RWPE1 (cell line): ENCODE measurements around the gene IGSF9B.

Source experiments
- CTCF ChIA-PET: fragments of 350-600 bp; sonication (Branson Sonifier 250); formaldehyde crosslinking; extraction: SDS; loops from one replicate; lab custom pipeline; 2021; lab: Yijun Ruan, JAX
- POLR2A ChIA-PET: fragments of 400-600 bp; formaldehyde crosslinking; extraction: SDS; loops from one replicate; lab custom pipeline; 2020; ENCODE audit warnings: antibody characterized with exemption; ENCODE audit not compliant: low non-redundant PET; lab: Yijun Ruan, JAX
- DNase-seq: peaks from one replicate; pipeline ENCODE4 v3.0.0; 2012; ENCODE audit warnings: low spot score
- H3K27ac ChIP-seq: fragments of 450-650 bp; 2 replicates; pipeline ENCODE4 v1.5.1; 2017
- TF ChIP-seq, protein P1 (sequence below): fragments of 450-650 bp; conservative IDR thresholded peaks from 2 replicates; pipeline ENCODE4 v1.5.1; 2017; ENCODE audit warnings: low read depth, mild to moderate bottlenecking

Gene IGSF9B

DNA sequence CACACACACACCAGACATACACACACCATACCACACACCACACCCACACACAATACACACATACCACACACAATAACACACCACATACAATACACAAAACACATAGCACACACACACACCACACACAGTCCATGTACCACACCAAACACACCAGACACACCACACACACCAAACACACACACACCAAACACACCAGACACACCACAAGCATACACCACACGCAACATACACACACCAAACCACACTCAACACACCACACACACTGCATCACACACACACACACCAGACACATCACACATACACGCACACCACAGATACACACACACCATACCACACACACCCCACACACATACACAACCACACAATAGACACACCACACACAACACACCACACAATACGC lies 54.8 kb downstream of the IGSF9B start:
- ChIA-PET CTCF (no interaction called here), POLR2A (no interaction called here)
- TF ChIP-seq, protein P1, sequence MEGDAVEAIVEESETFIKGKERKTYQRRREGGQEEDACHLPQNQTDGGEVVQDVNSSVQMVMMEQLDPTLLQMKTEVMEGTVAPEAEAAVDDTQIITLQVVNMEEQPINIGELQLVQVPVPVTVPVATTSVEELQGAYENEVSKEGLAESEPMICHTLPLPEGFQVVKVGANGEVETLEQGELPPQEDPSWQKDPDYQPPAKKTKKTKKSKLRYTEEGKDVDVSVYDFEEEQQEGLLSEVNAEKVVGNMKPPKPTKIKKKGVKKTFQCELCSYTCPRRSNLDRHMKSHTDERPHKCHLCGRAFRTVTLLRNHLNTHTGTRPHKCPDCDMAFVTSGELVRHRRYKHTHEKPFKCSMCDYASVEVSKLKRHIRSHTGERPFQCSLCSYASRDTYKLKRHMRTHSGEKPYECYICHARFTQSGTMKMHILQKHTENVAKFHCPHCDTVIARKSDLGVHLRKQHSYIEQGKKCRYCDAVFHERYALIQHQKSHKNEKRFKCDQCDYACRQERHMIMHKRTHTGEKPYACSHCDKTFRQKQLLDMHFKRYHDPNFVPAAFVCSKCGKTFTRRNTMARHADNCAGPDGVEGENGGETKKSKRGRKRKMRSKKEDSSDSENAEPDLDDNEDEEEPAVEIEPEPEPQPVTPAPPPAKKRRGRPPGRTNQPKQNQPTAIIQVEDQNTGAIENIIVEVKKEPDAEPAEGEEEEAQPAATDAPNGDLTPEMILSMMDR, result no peak
- no peak for DNase-seq
- no peak overlapping the region for H3K27ac ChIP-seq

DNA sequence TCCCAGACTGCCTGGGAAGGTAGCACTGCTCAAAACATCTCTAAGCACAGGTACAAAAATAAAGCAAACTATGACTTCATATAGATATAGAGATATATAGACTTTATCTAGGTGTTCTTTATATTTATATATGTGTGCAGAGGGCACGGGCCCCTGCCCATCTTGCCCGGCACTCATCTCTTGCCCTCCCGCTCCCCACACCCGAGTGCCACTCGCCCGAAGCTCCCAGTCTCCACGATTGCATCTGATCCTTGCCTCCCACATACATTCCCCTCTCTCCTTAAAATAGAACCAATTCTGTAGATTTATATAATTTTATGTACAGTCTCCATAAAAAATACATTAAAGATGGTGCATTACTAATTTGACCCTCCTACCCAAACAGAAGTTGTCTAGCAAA lies 55.5 kb downstream of the IGSF9B start:
- POLR2A ChIA-PET, result no interaction called here
- TF ChIP-seq, protein P1, result no peak
- no peak for DNase-seq
- H3K27ac ChIP-seq, result no peak overlapping the region
- CTCF ChIA-PET, result no interaction called here

DNA sequence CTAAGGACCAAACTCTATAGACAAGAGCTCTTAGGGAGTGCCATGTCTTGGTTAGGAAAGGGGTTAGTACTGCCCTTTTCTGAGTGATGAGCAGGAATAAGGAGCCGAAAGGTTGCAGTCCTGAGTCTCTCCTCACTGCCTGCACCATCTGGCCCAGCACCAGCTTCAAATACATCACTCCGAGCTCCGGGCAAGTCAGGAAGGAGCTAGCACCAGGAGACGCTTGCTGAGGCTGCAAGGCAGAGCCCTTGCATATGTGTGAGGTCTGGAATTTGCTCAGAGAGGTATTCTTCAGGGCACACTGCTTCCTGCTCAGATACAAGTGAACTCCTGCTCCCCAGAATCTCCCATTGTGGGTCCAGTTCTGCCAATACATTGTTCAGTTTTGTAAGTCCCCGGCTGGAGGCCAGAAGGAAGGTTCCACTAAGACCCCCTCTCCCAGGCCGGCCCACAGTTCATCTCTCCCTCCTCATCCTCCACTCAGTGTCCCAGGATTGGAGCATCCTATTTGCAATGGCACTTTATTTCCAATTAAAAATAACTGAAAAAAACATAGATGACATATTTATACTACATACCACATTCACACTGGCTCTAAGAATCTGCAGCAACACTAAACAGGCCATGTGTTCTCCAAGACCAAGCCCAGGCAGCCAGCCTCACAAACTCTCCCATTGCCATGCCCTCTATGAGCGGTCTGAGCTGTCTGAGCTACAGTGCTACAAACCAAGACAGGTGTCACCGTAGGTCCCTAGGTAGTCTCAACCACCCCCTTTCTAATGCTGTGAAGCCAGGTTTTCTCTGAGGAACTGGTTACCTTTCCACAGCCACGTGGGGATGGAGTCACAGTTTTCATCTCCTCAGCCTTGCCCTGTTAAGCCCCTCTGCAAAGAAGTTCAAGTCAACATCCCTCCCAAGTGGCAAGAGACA lies 56.3 kb downstream of the IGSF9B start:
- TF ChIP-seq, protein P1, result no peak
- no peak for DNase-seq
- CTCF ChIA-PET, result no interaction called here

DNA sequence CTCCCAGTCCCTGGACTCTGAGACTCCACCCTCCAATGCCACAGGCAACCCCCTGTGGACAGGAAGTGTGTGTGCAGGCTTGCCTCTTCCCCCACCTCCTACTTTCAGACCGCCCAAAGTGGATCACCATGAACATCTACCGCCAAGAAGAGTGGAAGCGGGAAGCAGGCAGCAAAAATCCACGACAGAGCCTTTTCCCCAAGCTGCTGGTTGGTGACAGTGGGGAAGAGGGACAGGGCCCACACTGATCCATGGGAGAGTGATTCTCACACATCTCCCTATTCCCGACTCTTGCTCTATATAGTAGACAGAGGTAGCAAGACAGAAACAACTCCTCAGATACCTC lies 58.0 kb downstream of the IGSF9B start:
- TF ChIP-seq, protein P1, result no peak
- no peak for DNase-seq
- POLR2A ChIA-PET, result no interaction called here
- no peak overlapping the region for H3K27ac ChIP-seq
- CTCF ChIA-PET, result no interaction called here

More for the DNA sequence above, 56.3 kb downstream of the IGSF9B start:
- no peak overlapping the region for H3K27ac ChIP-seq
- POLR2A ChIA-PET, result no interaction called here

DNA sequence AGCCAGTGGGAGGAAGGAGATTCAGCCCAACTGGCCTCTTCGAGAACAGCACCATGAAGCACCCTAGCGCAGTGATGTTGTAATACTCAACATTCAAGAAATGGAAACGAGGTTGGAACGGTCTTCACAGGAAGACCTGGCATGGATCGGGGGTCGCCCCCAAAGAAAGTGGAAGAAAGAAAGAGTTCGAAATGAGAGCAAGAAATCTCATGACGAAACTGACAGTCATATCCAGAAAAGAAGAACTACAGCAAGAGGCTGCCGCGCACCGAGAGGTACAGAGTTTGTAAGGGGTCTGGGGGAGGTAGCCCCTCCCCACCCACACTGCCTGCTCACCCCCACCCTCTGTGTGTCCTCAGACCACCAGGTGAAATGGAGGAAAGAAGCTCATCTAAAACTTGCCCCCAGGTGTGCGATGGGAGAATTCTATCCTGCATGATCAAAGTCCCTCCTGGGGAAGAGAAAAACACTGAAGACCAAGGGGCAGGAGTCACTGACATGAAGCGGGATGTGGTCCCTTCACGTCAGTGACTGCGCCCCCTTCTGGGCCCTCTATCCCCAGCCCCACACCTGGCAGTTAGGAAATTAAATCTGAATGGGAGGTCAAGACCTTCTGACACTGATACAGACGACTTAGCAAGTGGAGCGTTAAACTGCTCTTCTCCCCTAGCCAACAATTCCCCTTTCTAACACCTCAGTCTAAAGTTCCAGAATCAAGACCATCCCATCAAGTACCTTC lies 58.6 kb downstream of the IGSF9B start:
- TF ChIP-seq, protein P1, result no peak
- DNase-seq, result no peak
- no peak overlapping the region for H3K27ac ChIP-seq
- ChIA-PET CTCF (no interaction called here), POLR2A (no interaction called here)

DNA sequence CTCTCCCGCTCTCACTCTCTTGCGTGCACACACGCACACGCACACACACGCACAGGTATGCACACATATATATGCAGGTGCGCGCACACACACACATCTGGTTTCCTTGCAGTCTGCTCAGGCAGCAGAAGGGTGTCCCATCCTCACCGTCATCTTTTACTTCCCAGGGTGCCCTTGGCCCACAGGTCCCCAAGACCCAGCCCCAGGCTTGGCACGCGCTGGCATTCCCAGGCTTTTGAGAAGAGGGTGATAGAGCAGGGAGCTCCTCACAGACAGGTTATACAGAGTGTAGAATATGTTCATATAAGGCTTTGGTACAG lies 59.5 kb downstream of the IGSF9B start:
- CTCF ChIA-PET, result no interaction called here
- DNase-seq, result no peak
- no peak overlapping the region for H3K27ac ChIP-seq
- TF ChIP-seq, protein P1, result no peak
- POLR2A ChIA-PET, result no interaction called here
